ENCODE data around the gene TRPM3. TPM values are rescaled to one million over a fixed set of nuclear protein-coding genes. Genes with fewer than 3 reads are reported as not detected.

TRPM3 gene
- total and polyA plus RNA-seq, 9 of the 15 experiments (the other 6 are each of a cell fraction or from before 2014, with no cell fraction given): 0.04 TPM; not detected in 8

DNA sequence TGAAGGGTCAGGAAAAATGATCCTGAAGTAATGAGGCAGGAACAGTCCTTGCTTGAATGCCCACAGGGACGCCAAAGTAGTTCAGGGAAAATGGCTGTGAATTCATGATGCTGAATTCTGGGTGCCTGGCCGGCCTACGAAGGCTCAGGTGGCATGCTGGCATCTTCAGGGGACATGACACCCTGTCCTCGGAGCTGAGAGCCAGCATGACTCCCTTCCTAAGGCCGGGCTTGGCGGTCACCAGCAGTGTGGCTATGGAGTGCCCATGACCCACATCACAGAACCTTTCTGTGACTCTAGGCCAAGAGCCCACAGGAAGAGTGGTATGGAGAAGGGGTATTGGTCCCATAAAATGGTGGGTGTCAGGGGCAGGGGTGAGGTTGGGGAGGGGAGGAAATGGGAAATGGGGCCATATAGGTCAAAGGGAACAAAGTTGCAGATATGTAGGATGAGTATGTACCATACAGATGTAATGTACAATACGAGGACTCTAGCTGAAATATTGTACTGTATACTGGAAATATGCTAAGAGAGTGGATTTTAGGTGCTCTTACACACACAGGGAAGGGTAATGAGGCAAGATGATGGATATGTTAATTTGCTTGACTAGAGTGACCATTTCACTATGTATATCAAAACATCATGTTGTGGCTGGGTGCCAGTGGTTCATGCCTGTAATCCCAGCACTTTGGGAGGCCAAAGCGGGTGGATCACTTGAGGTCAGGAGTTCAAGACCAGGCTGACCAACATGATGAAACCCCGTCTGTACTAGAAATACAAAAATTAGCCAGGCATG, 504.2 kb downstream of the TRPM3 start (continued):
- TF ChIP-seq BDP1 (IDR thresholded peaks at IDR 0.05; ENCODE audit: insufficient read depth, insufficient read length) (no peak), NCOA2 (IDR thresholded peaks at IDR 0.05; ENCODE audit: partially characterized antibody in 2 of 2) (no peak)

DNA sequence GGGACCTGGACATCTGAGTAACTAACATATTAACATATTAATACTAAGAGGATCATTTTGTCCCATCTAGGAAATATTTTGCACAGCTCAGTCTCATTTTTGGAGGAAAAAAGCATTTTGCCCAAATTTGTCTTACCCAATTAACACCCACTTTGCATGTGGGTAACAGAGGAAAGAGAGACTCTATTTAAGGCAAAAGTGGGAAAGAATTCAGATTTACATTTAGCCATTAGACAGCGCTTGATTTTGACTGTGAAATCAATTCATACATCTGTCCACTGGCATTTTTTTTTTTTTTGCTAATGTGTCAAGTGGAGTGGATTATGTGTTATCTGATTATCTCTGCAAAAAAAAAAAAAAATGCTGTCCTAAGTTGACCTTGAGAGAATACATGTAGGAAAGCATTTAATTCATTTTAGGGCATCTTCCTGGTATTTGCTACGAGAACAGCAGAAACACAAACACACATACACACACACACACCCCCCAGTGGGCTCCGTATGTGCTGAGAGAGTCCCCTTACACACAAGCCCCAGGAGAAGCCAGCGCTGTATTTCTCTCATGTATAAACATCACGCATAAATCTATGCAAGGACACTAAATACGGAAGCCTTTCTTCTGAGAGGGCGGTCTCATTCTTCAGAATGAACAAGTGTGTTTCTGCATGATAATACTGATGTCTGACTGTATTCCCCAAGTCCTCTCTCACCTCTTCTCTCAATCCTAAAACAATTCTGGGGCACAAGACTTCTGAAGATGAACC, 505.0 kb downstream of the TRPM3 start:
- BruUV-seq (replicated peaks): no TSS peak
- no peak overlapping the region for H3K4me2 ChIP-seq (ENCODE audit: insufficient read depth, low read length)
- TF ChIP-seq FOXK1 (CRISPR knock-in tag; IDR thresholded peaks at IDR 0.05; ENCODE audit: borderline replicate concordance): no peak
- TF ChIP-seq, protein P1, sequence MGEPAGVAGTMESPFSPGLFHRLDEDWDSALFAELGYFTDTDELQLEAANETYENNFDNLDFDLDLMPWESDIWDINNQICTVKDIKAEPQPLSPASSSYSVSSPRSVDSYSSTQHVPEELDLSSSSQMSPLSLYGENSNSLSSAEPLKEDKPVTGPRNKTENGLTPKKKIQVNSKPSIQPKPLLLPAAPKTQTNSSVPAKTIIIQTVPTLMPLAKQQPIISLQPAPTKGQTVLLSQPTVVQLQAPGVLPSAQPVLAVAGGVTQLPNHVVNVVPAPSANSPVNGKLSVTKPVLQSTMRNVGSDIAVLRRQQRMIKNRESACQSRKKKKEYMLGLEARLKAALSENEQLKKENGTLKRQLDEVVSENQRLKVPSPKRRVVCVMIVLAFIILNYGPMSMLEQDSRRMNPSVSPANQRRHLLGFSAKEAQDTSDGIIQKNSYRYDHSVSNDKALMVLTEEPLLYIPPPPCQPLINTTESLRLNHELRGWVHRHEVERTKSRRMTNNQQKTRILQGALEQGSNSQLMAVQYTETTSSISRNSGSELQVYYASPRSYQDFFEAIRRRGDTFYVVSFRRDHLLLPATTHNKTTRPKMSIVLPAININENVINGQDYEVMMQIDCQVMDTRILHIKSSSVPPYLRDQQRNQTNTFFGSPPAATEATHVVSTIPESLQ (CRISPR knock-in tag; IDR thresholded peaks at IDR 0.05): no peak
- TF ChIP-seq BHLHE40 (IDR thresholded peaks at IDR 0.05; ENCODE audit: low read length): no peak
- TF ChIP-seq SMARCE1 (IDR thresholded peaks at IDR 0.05): no peak
- peak; percentile 83 for TF ChIP-seq ESRRA (IDR thresholded peaks at IDR 0.05; ENCODE audit: borderline replicate concordance, low read depth)
- TF ChIP-seq ZNF436 (CRISPR knock-in tag; IDR thresholded peaks at IDR 0.05): no peak
- TF ChIP-seq ZNF384 (IDR thresholded peaks at IDR 0.05; ENCODE audit: low read depth, low read length): peak; percentile 78
- TF ChIP-seq NR4A1 (CRISPR knock-in tag; IDR thresholded peaks at IDR 0.05): no peak
- TF ChIP-seq NR4A1 (tag; IDR thresholded peaks at IDR 0.05): no peak
- TF ChIP-seq, protein P2, sequence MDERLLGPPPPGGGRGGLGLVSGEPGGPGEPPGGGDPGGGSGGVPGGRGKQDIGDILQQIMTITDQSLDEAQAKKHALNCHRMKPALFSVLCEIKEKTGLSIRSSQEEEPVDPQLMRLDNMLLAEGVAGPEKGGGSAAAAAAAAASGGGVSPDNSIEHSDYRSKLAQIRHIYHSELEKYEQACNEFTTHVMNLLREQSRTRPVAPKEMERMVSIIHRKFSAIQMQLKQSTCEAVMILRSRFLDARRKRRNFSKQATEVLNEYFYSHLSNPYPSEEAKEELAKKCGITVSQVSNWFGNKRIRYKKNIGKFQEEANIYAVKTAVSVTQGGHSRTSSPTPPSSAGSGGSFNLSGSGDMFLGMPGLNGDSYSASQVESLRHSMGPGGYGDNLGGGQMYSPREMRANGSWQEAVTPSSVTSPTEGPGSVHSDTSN (CRISPR knock-in tag; IDR thresholded peaks at IDR 0.05; ENCODE audit: low read depth): no peak
- TF ChIP-seq, protein P2 (tag; conservative IDR thresholded peaks at IDR 0.05; ENCODE audit: low read depth): peak; percentile 25; the same call in 1 of the 2 replicates
- no peaks in the 10 kb centered on the region for H3K27me3 ChIP-seq (ENCODE audit: control insufficient read depth in 2 of 2, insufficient read depth in 2 of 2, low read length in 2 of 2)
- H3K36me3 ChIP-seq (ENCODE audit: control insufficient read depth, insufficient read depth, low read length): no peaks in the 10 kb centered on the region
- intact Hi-C loops (cut with micrococcal nuclease) (no loop called here), in situ Hi-C loops (cut with MboI) (no loop called here)
- H3K9me1 ChIP-seq (ENCODE audit: control insufficient read depth, insufficient read depth, low read length): no peaks in the 10 kb centered on the region
- no peak overlapping the region for H3K9ac ChIP-seq (ENCODE audit: insufficient read depth in 1 of 2, low read depth in 2 of 2, low read length in 2 of 2)
- WGBS (ENCODE audit: insufficient coverage, low coverage, missing lambda C conversion rate): 10% methylated on average over 7 of the region's 7 CpGs
- H3K4me3 ChIP-seq: no peak overlapping the region
- no peak for DNase-seq (ENCODE audit: extremely low read depth in 1 of 4, low spot score in 3 of 4)
- no peaks in the 10 kb centered on the region; the same call in 1 of the 2 replicates for H3K9me3 ChIP-seq (replicated peaks; ENCODE audit: control insufficient read depth, insufficient read depth, low read depth, low read length)
- H4K20me1 ChIP-seq (replicated peaks; ENCODE audit: control insufficient read depth, insufficient read depth, low read length): no peaks in the 10 kb centered on the region
- H3K79me2 ChIP-seq (ENCODE audit: control insufficient read depth, insufficient read depth, low read length): no peaks in the 10 kb centered on the region
- no peak overlapping the region for H3K27ac ChIP-seq (ENCODE audit: extremely low read depth, low read depth, low read length)
- CTCF ChIA-PET (ENCODE audit: low intra/inter-chr PET ratio): no interaction called here
- no peak overlapping the region for H2AFZ ChIP-seq (ENCODE audit: low read depth, low read length)
- ATAC-seq: no peak
- POLR2A ChIA-PET: no interaction called here
- peaks cover 0 to 5% of the 10 kb centered on the region in 2 experiments; a peak in 2 of 5 replicates for H3K4me1 ChIP-seq (replicated peaks in 1 of 2; ENCODE audit: control insufficient read depth in 2 of 2, insufficient read depth in 2 of 2, low read length in 2 of 2)
- no peak for FAIRE-seq

All from K562 (cell line).